ENCODE measurements around the gene GREB1L. TPM values are rescaled to one million over a fixed set of nuclear protein-coding genes. Genes with fewer than 3 reads are reported as not detected.

The GREB1L gene
- polyA plus RNA-seq, 2 of the 4 experiments (the other 2 are of a cell fraction) = 1.4 to 2.8 TPM

DNA sequence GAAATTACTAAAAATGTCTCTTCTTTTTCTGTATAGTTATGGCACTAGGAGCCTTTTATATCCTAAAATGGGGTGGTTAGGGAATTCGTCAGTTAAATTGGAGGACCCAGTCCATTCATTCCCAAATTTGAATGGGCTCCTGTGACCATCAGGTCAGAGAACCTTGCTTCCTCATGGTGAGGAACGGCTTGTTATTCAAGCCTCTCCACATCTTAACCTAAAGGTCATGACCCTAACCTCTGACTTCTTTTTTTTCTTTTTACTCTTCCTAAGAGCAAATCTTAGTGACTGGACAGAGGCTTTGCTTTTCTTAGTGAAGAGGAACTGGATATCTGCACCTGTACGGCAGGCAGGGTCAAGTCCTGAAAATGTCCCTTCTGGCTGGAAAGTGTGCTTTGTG is 53.1 kb downstream of the GREB1L start:
- WGBS (ENCODE audit: missing lambda C conversion rate) = 81% methylated on average over 3 of the region's 3 CpGs
- FAIRE-seq (no peak), ATAC-seq (no peak), DNase-seq (ENCODE audit: low read depth in 1 of 2, low spot score in 1 of 2) (no peak)
- Histone ChIP-seq H3K4me2 (no peak overlapping the region), H3K4me3 (no peak overlapping the region), H3K9me3 (no peaks in the 10 kb centered on the region), H3K27ac (no peak overlapping the region), H3K4me1 (no peaks in the 10 kb centered on the region; the same call in 1 of the 3 replicates)
- ChIA-PET POLR2A (no interaction called here), CTCF (no interaction called here)
- TF ChIP-seq, protein P1, sequence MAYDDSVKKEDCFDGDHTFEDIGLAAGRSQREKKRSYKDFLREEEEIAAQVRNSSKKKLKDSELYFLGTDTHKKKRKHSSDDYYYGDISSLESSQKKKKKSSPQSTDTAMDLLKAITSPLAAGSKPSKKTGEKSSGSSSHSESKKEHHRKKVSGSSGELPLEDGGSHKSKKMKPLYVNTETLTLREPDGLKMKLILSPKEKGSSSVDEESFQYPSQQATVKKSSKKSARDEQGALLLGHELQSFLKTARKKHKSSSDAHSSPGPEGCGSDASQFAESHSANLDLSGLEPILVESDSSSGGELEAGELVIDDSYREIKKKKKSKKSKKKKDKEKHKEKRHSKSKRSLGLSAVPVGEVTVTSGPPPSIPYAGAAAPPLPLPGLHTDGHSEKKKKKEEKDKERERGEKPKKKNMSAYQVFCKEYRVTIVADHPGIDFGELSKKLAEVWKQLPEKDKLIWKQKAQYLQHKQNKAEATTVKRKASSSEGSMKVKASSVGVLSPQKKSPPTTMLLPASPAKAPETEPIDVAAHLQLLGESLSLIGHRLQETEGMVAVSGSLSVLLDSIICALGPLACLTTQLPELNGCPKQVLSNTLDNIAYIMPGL (CRISPR knock-in tag; IDR thresholded peaks at IDR 0.05; ENCODE audit: borderline replicate concordance) = no peak
- TF ChIP-seq POLR2A (IDR thresholded peaks at IDR 0.05; ENCODE audit: low read length) (no peak), ZC3H11A (IDR thresholded peaks at IDR 0.05) (no peak), NPAS2 (CRISPR knock-in tag; IDR thresholded peaks at IDR 0.05; ENCODE audit: borderline replicate concordance) (no peak), HDAC2 (IDR thresholded peaks at IDR 0.05) (no peak), ESRRA (IDR thresholded peaks at IDR 0.05; ENCODE audit: borderline replicate concordance, low read length) (no peak), KDM5A (IDR thresholded peaks at IDR 0.05) (no peak), CBX8 (IDR thresholded peaks at IDR 0.05) (no peak), MYC (IDR thresholded peaks at IDR 0.05; ENCODE audit: borderline replicate concordance, low read length) (no peak), EHF (CRISPR knock-in tag; IDR thresholded peaks at IDR 0.05) (no peak), ZSCAN20 (CRISPR knock-in tag; IDR thresholded peaks at IDR 0.05) (no peak), HEYL (CRISPR knock-in tag; IDR thresholded peaks at IDR 0.05) (no peak), EP300 (IDR thresholded peaks at IDR 0.05) (no peak), ATOH8 (CRISPR knock-in tag; IDR thresholded peaks at IDR 0.05; ENCODE audit: low read depth) (no peak), PBX3 (IDR thresholded peaks at IDR 0.05) (no peak), JUNB (IDR thresholded peaks at IDR 0.05) (no peak), POLR2AphosphoS2 (conservative IDR thresholded peaks at IDR 0.05; ENCODE audit: low read length) (no peak), SMC3 (IDR thresholded peaks at IDR 0.05) (no peak), BHLHE40 (IDR thresholded peaks at IDR 0.05; ENCODE audit: low read depth, low read length) (no peak)
- TF ChIP-seq, protein P2, sequence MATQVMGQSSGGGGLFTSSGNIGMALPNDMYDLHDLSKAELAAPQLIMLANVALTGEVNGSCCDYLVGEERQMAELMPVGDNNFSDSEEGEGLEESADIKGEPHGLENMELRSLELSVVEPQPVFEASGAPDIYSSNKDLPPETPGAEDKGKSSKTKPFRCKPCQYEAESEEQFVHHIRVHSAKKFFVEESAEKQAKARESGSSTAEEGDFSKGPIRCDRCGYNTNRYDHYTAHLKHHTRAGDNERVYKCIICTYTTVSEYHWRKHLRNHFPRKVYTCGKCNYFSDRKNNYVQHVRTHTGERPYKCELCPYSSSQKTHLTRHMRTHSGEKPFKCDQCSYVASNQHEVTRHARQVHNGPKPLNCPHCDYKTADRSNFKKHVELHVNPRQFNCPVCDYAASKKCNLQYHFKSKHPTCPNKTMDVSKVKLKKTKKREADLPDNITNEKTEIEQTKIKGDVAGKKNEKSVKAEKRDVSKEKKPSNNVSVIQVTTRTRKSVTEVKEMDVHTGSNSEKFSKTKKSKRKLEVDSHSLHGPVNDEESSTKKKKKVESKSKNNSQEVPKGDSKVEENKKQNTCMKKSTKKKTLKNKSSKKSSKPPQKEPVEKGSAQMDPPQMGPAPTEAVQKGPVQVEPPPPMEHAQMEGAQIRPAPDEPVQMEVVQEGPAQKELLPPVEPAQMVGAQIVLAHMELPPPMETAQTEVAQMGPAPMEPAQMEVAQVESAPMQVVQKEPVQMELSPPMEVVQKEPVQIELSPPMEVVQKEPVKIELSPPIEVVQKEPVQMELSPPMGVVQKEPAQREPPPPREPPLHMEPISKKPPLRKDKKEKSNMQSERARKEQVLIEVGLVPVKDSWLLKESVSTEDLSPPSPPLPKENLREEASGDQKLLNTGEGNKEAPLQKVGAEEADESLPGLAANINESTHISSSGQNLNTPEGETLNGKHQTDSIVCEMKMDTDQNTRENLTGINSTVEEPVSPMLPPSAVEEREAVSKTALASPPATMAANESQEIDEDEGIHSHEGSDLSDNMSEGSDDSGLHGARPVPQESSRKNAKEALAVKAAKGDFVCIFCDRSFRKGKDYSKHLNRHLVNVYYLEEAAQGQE (IDR thresholded peaks at IDR 0.05) = no peak

DNA sequence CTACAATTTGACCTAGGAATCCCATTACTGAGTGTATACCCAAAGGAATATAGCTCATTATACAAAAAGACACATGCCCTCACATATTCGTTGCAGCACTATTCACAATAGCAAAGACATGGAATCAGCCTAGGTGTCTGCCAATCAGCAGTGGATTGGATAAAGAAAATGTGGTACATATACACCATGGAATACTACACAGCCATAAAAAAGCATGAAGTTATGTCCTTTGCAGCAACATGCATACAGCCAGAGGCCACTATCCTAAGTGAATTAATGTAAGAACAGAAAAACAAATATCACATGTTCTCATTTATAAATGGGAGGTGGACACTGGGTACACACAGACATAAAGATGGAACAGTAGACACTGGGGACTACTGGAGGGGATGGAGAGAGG is 54.0 kb downstream of the GREB1L start:
- TF ChIP-seq JUN (IDR thresholded peaks at IDR 0.05) (no peak), BHLHE40 (IDR thresholded peaks at IDR 0.05; ENCODE audit: low read depth, low read length) (no peak), ZFP36 (IDR thresholded peaks at IDR 0.05; ENCODE audit: borderline replicate concordance, partially characterized antibody) (no peak), CHD4 (IDR thresholded peaks at IDR 0.05; ENCODE audit: borderline replicate concordance) (no peak), GATA3 (IDR thresholded peaks at IDR 0.05; ENCODE audit: borderline replicate concordance) (no peak), POLR2A (IDR thresholded peaks at IDR 0.05; ENCODE audit: low read length) (no peak)
- TF ChIP-seq, protein P3, sequence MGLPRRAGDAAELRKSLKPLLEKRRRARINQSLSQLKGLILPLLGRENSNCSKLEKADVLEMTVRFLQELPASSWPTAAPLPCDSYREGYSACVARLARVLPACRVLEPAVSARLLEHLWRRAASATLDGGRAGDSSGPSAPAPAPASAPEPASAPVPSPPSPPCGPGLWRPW (IDR thresholded peaks at IDR 0.05) = no peak
- DNase-seq (ENCODE audit: low read depth in 1 of 2, low spot score in 1 of 2) = no peak
- Histone ChIP-seq H3K27ac (no peak overlapping the region), H3K4me1 (peaks cover 8% of the 10 kb centered on the region), H3K4me2 (no peak overlapping the region), H3K4me3 (no peak overlapping the region), H3K9me3 (no peaks in the 10 kb centered on the region)
- ChIA-PET CTCF (no interaction called here), POLR2A (no interaction called here)
- FAIRE-seq = no peak
- 41% methylated on average over 1 of the region's 1 CpG for WGBS (ENCODE audit: missing lambda C conversion rate)
- no peak for ATAC-seq

All from A549 (cell line).